ENCODE measurements around the gene KLHL29. TPM values are rescaled to one million over a fixed set of nuclear protein-coding genes. Genes with fewer than 3 reads are reported as not detected.
A peak's percentile ranks its signal among the peaks of the same experiment; 100 is the strongest.

Gene KLHL29
- total and polyA plus RNA-seq, 2 of the 13 experiments (the other 11 are each of a cell fraction or from before 2014, with no cell fraction given) = 0.01 TPM; not detected in 1

DNA sequence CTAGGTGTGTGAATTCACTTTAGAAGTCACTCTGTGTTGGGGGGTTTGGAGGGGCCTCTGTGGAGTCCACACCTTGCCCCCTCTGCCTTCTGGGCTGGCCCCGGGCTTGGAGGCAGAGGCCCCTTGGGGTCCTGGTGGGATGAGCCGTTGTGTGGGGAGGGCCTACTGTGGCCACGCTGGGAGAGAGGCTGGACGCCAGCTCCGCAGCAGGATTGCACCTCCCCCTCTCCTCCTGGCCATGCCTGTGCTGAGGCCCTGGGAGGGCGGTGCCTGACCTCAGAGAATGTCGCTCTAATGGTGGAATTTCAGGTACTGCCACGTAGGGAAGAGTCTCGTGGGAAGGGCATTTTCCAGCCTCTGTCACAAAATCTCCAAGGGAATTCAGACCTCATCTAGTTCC lies 304.9 kb downstream of the KLHL29 start (continued):
- TF ChIP-seq ZNF552 (CRISPR knock-in tag; IDR thresholded peaks at IDR 0.05; ENCODE audit: borderline replicate concordance) (no peak), NFE2L1 (CRISPR knock-in tag; IDR thresholded peaks at IDR 0.05; ENCODE audit: borderline replicate concordance) (no peak), PHF21A (CRISPR knock-in tag; IDR thresholded peaks at IDR 0.05) (no peak), ZNF660 (CRISPR knock-in tag; IDR thresholded peaks at IDR 0.05; ENCODE audit: borderline replicate concordance, low read depth) (no peak), RFX1 (IDR thresholded peaks at IDR 0.05) (no peak)

DNA sequence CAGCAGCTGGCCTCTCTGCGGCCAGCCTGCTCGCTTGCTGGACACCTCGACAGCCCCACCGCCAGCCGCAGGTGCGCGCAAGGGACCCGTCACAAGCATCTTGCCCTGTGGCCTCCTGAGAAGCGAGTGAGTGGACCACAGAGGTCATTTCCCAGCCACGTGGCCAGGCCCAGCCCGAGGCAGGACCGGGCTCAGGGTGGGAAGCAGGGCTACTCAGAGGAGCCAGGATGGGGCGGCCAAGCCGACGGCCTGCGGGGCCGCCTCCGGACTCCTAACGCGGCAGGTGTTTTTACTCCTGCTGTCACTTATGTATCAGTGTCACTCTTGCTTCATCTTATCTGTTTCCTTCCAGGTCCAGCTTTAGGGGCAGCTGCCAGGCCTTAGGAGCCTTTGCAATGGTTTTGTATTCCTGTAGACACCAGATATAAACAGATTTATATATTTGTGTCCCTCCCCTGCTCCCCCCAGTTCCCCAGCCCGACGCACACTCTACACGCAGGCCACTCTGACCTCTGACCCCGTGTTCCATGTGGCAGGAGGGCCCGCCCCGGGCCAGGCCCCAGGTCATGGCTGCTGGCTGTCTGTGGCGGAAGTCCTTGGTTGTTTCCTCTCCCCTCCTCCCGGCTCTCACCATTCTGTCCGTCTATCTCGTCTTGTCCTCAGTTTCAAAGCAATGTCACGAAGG lies 305.6 kb downstream of the KLHL29 start:
- Histone ChIP-seq H3K4me2 (ENCODE audit: low read depth, low read length) (no peak overlapping the region), H3K27me3 (ENCODE audit: control insufficient read depth in 1 of 2, insufficient read depth in 2 of 2, low read length in 2 of 2) (no peaks in the 10 kb centered on the region), H3K9ac (ENCODE audit: insufficient read depth, low read depth, low read length) (no peak overlapping the region), H4K20me1 (ENCODE audit: insufficient read depth, low read length) (no peaks in the 10 kb centered on the region), H3K36me3 (replicated peaks in 1 of 2; ENCODE audit: control insufficient read depth in 1 of 2, insufficient read depth in 2 of 2, low read length in 2 of 2) (no peaks in the 10 kb centered on the region), H2AFZ (ENCODE audit: low read length) (no peak overlapping the region), H3K4me3 (replicated peaks in 1 of 3; ENCODE audit: insufficient read depth in 1 of 3, low read depth in 2 of 3, low read length in 3 of 3) (no peak overlapping the region), H3K79me2 (ENCODE audit: insufficient read depth, low read length) (no peaks in the 10 kb centered on the region), H3K4me1 (ENCODE audit: insufficient read depth, low read length) (no peaks in the 10 kb centered on the region), H3K9me3 (ENCODE audit: low read length) (no peaks in the 10 kb centered on the region), H3K27ac (ENCODE audit: extremely low read length, insufficient read depth, low read length) (no peak overlapping the region)
- FAIRE-seq (no peak), ATAC-seq (no peak), DNase-seq (ENCODE audit: low spot score) (no peak)
- intact Hi-C loops (cut with micrococcal nuclease; ENCODE audit: unreplicated experiment) = no loop called here
- ChIA-PET POLR2A (no interaction called here), CTCF (ENCODE audit: low intra/inter-chr PET ratio, low total read pairs) (no interaction called here)
- 84% methylated on average over 30 of the region's 31 CpGs for WGBS (ENCODE audit: low lambda C conversion rate)
- in situ Hi-C loops (cut with HindIII; ENCODE audit: extremely low pct_ligation_motif_present, low pct_unique_long_range_greater_than_20kb) = no loop called here
- BruUV-seq (replicated peaks) = no TSS peak
- TF ChIP-seq ZBTB8A (CRISPR knock-in tag; IDR thresholded peaks at IDR 0.05; ENCODE audit: borderline replicate concordance, low read depth) = no peak
- 0 out of 2 replicates have a peak, but pooled peaks have one; percentile 11 for TF ChIP-seq NR2F6 (IDR thresholded peaks at IDR 0.05)
- TF ChIP-seq NR2F6 (CRISPR knock-in tag; IDR thresholded peaks at IDR 0.05) = no peak

- no peaks in the 10 kb centered on the region for H3K79me2 ChIP-seq (ENCODE audit: insufficient read depth, low read length)
- 92% methylated on average over 10 of the region's 10 CpGs for WGBS (ENCODE audit: low lambda C conversion rate)
- no peaks in the 10 kb centered on the region for H3K9me3 ChIP-seq (ENCODE audit: low read length)
- H3K9ac ChIP-seq (ENCODE audit: insufficient read depth, low read depth, low read length) = no peak overlapping the region
- H3K4me1 ChIP-seq (ENCODE audit: insufficient read depth, low read length) = no peaks in the 10 kb centered on the region
- ChIA-PET CTCF (ENCODE audit: low intra/inter-chr PET ratio, low total read pairs) (no interaction called here), POLR2A (no interaction called here)
- no peak overlapping the region for H2AFZ ChIP-seq (ENCODE audit: low read length)
- no peaks in the 10 kb centered on the region for H4K20me1 ChIP-seq (ENCODE audit: insufficient read depth, low read length)
- H3K27me3 ChIP-seq (ENCODE audit: control insufficient read depth in 1 of 2, insufficient read depth in 2 of 2, low read length in 2 of 2) = no peaks in the 10 kb centered on the region
- BruUV-seq (replicated peaks) = no TSS peak
- H3K4me2 ChIP-seq (ENCODE audit: low read depth, low read length) = no peak overlapping the region
- no peak overlapping the region for H3K27ac ChIP-seq (ENCODE audit: extremely low read length, insufficient read depth, low read length)
- intact Hi-C loops (cut with micrococcal nuclease; ENCODE audit: unreplicated experiment) (no loop called here), in situ Hi-C loops (cut with HindIII; ENCODE audit: extremely low pct_ligation_motif_present, low pct_unique_long_range_greater_than_20kb) (no loop called here)
- no peak overlapping the region for H3K4me3 ChIP-seq (replicated peaks in 1 of 3; ENCODE audit: insufficient read depth in 1 of 3, low read depth in 2 of 3, low read length in 3 of 3)
- DNase-seq (ENCODE audit: low spot score) (no peak), FAIRE-seq (no peak), ATAC-seq (no peak)
- H3K36me3 ChIP-seq (replicated peaks in 1 of 2; ENCODE audit: control insufficient read depth in 1 of 2, insufficient read depth in 2 of 2, low read length in 2 of 2) = no peaks in the 10 kb centered on the region
- TF ChIP-seq ZNF737 (CRISPR knock-in tag; IDR thresholded peaks at IDR 0.05; ENCODE audit: borderline replicate concordance) (no peak), NCOA2 (CRISPR knock-in tag; IDR thresholded peaks at IDR 0.05) (no peak), RARA (CRISPR knock-in tag; IDR thresholded peaks at IDR 0.05) (no peak), MYPOP (CRISPR knock-in tag; IDR thresholded peaks at IDR 0.05) (no peak), SMAD3 (CRISPR knock-in tag; IDR thresholded peaks at IDR 0.05) (no peak), ZNF660 (CRISPR knock-in tag; IDR thresholded peaks at IDR 0.05; ENCODE audit: borderline replicate concordance, low read depth) (no peak), ZNF879 (CRISPR knock-in tag; IDR thresholded peaks at IDR 0.05) (no peak), ZNF570 (CRISPR knock-in tag; IDR thresholded peaks at IDR 0.05; ENCODE audit: borderline replicate concordance) (no peak), KDM5B (CRISPR knock-in tag; IDR thresholded peaks at IDR 0.05; ENCODE audit: borderline replicate concordance) (no peak), ZNF761 (CRISPR knock-in tag; conservative IDR thresholded peaks at IDR 0.05) (no peak)
- TF ChIP-seq, protein P1, sequence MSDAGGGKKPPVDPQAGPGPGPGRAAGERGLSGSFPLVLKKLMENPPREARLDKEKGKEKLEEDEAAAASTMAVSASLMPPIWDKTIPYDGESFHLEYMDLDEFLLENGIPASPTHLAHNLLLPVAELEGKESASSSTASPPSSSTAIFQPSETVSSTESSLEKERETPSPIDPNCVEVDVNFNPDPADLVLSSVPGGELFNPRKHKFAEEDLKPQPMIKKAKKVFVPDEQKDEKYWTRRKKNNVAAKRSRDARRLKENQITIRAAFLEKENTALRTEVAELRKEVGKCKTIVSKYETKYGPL (CRISPR knock-in tag; IDR thresholded peaks at IDR 0.05) = no peak
These were observed 306.1 kb downstream of the KLHL29 start for GRCh38 chr2:23691106-23691470.

All from HepG2 (cell line).